ENCODE measurements around the gene NODAL. TPM values are rescaled to one million over a fixed set of nuclear protein-coding genes. Genes with fewer than 3 reads are reported as not detected.

NODAL gene
- total RNA-seq, 2 experiments from 2014 or later, result not detected

DNA sequence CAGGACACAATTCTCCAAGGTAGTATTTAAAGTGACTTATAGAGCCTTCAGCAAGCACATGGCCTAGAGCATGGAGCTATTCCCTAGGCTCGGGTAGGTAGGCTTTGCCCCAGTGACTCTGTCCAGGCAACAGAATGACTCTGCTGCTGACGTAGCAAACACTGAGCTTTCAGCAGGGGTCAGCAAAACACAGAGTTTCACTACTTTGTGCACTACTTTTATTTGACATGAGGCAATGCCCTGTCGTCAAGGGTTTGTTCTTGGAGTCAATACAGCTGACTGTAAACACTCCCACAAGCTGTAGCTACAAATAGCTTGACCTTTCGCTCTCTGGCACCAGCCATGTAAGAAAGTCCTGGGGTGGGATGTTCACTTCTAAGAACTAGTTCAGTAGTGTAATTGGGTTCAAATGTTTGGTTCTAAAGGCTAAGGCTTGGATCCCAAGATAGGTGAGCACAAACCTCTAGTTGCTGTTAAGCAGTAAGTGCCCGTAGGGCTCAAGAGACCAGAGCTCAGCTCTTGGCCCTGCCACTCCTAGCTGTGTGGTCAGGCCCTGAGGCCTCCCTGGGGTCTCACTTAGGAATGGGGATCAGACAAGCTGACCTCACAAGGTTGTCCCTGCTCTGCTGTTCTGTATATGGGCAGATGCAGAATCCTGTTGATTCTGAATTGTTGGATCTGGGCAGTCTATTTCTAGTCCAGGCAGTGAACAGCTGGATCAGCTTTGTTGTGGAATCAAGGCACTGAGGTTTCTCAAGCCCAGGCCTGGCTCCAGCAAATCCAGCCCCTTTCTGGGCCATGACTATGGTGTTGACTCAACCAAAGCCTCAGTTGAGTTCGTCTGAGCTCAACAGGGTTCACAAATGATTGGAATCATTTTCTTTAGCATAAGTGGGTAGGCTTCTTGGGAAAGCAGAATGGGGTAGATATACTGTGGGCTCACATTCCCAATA is 10.7 kb downstream of the NODAL start:
- intact Hi-C loops (cut with micrococcal nuclease), result no loop called here
- H3K27me3 Mint-ChIP-seq, result no peaks in the 10 kb centered on the region
- peaks cover 2% of the 10 kb centered on the region for H3K36me3 Mint-ChIP-seq (ENCODE audit: low read depth)
- no peak for TF ChIP-seq CTCF (IDR thresholded peaks at IDR 0.05)
- no peak overlapping the region for H3K27ac Mint-ChIP-seq
- ChIA-PET POLR2A (interaction anchor here (0.9 kb wide), 1 partner anchor 36 kb away, joined by 3 read pairs; no protein-coding TSS in a partner anchor), CTCF (interaction anchor here (1.2 to 1.4 kb wide), 4 partner anchors 9 to 854 kb away, joined by 3 read pairs; no protein-coding TSS in a partner anchor)
- DNase-seq (no peak), ATAC-seq (no peak)
- H3K4me3 Mint-ChIP-seq, result no peak overlapping the region
- no peaks in the 10 kb centered on the region for H3K9me3 Mint-ChIP-seq
- peaks cover 9% of the 10 kb centered on the region for H3K4me1 Mint-ChIP-seq (ENCODE audit: low read depth)

DNA sequence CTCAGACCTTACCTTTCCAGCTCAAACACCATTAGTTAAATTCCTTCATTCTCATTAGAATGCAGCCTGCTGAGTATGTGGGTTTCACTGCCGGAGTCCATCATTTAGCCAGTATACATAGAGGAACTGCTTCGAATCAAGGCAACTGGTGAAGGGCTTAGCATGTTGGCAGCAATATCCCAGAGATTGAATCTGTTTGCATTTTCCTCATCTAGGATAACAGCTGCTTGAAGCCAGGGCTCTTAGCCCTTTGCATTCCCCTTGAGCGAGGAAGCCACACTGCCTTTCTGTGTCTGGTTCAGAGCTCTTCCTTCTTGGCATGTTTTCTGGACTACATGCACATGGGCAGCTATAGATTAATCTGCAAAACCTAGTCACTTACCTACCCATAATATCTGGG is 14.7 kb downstream of the NODAL start:
- Mint-ChIP-seq H3K27me3 (no peaks in the 10 kb centered on the region), H3K27ac (no peak overlapping the region), H3K4me1 (ENCODE audit: low read depth) (no peaks in the 10 kb centered on the region), H3K9me3 (no peaks in the 10 kb centered on the region), H3K4me3 (no peak overlapping the region), H3K36me3 (ENCODE audit: low read depth) (peaks cover 24% of the 10 kb centered on the region)
- ChIA-PET POLR2A (no interaction called here), CTCF (interaction anchor here (0.8 kb wide), 1 partner anchor 9 kb away, joined by 3 read pairs; no protein-coding TSS in a partner anchor)
- DNase-seq (no peak), ATAC-seq (no peak)
- TF ChIP-seq CTCF (IDR thresholded peaks at IDR 0.05), result no peak
- intact Hi-C loops (cut with micrococcal nuclease), result no loop called here

DNA sequence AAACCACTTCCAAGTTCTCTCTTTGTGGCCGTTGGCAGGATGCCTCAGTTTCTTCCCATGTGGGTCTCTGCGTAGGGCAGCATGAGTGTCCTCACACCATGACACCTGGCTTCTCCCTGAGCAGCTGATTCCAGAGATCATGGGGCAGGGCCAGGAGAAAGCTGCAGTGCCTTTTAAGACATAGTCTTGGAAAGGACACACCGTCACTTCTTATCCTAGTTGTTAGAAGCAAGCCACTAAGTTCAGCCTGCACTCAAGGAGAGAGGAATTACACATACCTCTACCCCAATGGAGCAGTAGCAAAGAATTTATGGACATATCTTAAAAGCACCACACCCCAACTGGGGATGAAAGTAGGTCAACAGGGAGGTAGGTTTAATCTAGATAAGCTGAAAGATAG is 16.4 kb downstream of the NODAL start:
- no peaks in the 10 kb centered on the region for H3K4me1 Mint-ChIP-seq (ENCODE audit: low read depth)
- H3K36me3 Mint-ChIP-seq (ENCODE audit: low read depth), result peaks cover 24% of the 10 kb centered on the region
- POLR2A ChIA-PET, result interaction anchor here (0.9 to 1.2 kb wide), 2 partner anchors 16 to 20 kb away, joined by 3 to 4 read pairs; no protein-coding TSS in a partner anchor

GRCh38 chr10:70424320-70424719 is 17.2 kb downstream of the NODAL start:
- intact Hi-C loops (cut with micrococcal nuclease), result no loop called here
- no peak overlapping the region for H3K4me3 Mint-ChIP-seq
- ATAC-seq (no peak), DNase-seq (no peak)
- H3K27me3 Mint-ChIP-seq, result no peaks in the 10 kb centered on the region
- TF ChIP-seq CTCF (IDR thresholded peaks at IDR 0.05), result no peak
- no peaks in the 10 kb centered on the region for H3K9me3 Mint-ChIP-seq
- POLR2A ChIA-PET, result interaction anchor here (0.9 kb wide), 1 partner anchor 17 kb away, joined by 3 read pairs; no protein-coding TSS in a partner anchor
- H3K27ac Mint-ChIP-seq, result no peak overlapping the region
- H3K4me1 Mint-ChIP-seq (ENCODE audit: low read depth), result no peaks in the 10 kb centered on the region
- CTCF ChIA-PET, result interaction anchor here (0.7 to 1.4 kb wide), 4 partner anchors 17 to 202 kb away, joined by 3 to 7 read pairs (median 4); no protein-coding TSS in a partner anchor
- H3K36me3 Mint-ChIP-seq (ENCODE audit: low read depth), result peaks cover 26% of the 10 kb centered on the region

More for the DNA sequence above, 16.4 kb downstream of the NODAL start:
- H3K27ac Mint-ChIP-seq, result no peak overlapping the region
- TF ChIP-seq CTCF (IDR thresholded peaks at IDR 0.05), result no peak
- no peak overlapping the region for H3K4me3 Mint-ChIP-seq
- intact Hi-C loops (cut with micrococcal nuclease), result no loop called here
- DNase-seq (no peak), ATAC-seq (no peak)
- H3K9me3 Mint-ChIP-seq, result no peaks in the 10 kb centered on the region
- CTCF ChIA-PET, result interaction anchor here (0.8 to 1.1 kb wide), 4 partner anchors 10 to 203 kb away, joined by 3 read pairs; no protein-coding TSS in a partner anchor
- H3K27me3 Mint-ChIP-seq, result no peaks in the 10 kb centered on the region

All from activated CD8-positive, alpha-beta T cell treated with anti-CD3 and anti-CD28 coated beads for 36 hours (primary cell).